Measurements from ENCODE around the gene ACTR3. TPM values are rescaled to one million over a fixed set of nuclear protein-coding genes. Genes with fewer than 3 reads are reported as not detected.

The ACTR3 gene
- total RNA-seq, 1 experiment from 2014 or later: 296 TPM

GRCh38 chr2:113996671-113997594, 107.0 kb downstream of the ACTR3 start:
- Mint-ChIP-seq H3K4me1 (ENCODE audit: low read depth, unreplicated experiment) (peaks cover 12% of the 10 kb centered on the region), H3K27me3 (ENCODE audit: unreplicated experiment) (no peaks in the 10 kb centered on the region), H3K4me3 (ENCODE audit: low read depth, unreplicated experiment) (no peak overlapping the region), H3K27ac (ENCODE audit: unreplicated experiment) (no peak overlapping the region), H3K36me3 (ENCODE audit: insufficient read depth, unreplicated experiment) (no peaks in the 10 kb centered on the region), H3K9me3 (ENCODE audit: low read depth, unreplicated experiment) (peaks cover 2% of the 10 kb centered on the region)
- CTCF ChIA-PET: no interaction called here
- BruUV-seq (replicated peaks): no TSS peak
- intact Hi-C loops (cut with micrococcal nuclease; ENCODE audit: unreplicated experiment): no loop called here
- no peak for TF ChIP-seq CTCF (IDR thresholded peaks at IDR 0.05; ENCODE audit: unreplicated experiment)
- DNase-seq: no peak

GRCh38 chr2:114001152-114001551, 111.3 kb downstream of the ACTR3 start:
- CTCF ChIA-PET: no interaction called here
- intact Hi-C loops (cut with micrococcal nuclease; ENCODE audit: unreplicated experiment): no loop called here
- Mint-ChIP-seq H3K4me3 (ENCODE audit: low read depth, unreplicated experiment) (no peak overlapping the region), H3K27ac (ENCODE audit: unreplicated experiment) (no peak overlapping the region), H3K9me3 (ENCODE audit: low read depth, unreplicated experiment) (no peaks in the 10 kb centered on the region), H3K27me3 (ENCODE audit: unreplicated experiment) (no peaks in the 10 kb centered on the region), H3K36me3 (ENCODE audit: insufficient read depth, unreplicated experiment) (no peaks in the 10 kb centered on the region), H3K4me1 (ENCODE audit: low read depth, unreplicated experiment) (peaks cover 12% of the 10 kb centered on the region)
- no peak for TF ChIP-seq CTCF (IDR thresholded peaks at IDR 0.05; ENCODE audit: unreplicated experiment)
- no peak for DNase-seq
- BruUV-seq (replicated peaks): no TSS peak

- H3K36me3 Mint-ChIP-seq (ENCODE audit: insufficient read depth, unreplicated experiment): no peaks in the 10 kb centered on the region
- no peak for DNase-seq
- no peaks in the 10 kb centered on the region for H3K9me3 Mint-ChIP-seq (ENCODE audit: low read depth, unreplicated experiment)
- H3K27me3 Mint-ChIP-seq (ENCODE audit: unreplicated experiment): no peaks in the 10 kb centered on the region
- intact Hi-C loops (cut with micrococcal nuclease; ENCODE audit: unreplicated experiment): no loop called here
- no peak for TF ChIP-seq CTCF (IDR thresholded peaks at IDR 0.05; ENCODE audit: unreplicated experiment)
- H3K4me3 Mint-ChIP-seq (ENCODE audit: low read depth, unreplicated experiment): no peak overlapping the region
- H3K27ac Mint-ChIP-seq (ENCODE audit: unreplicated experiment): no peak overlapping the region
- H3K4me1 Mint-ChIP-seq (ENCODE audit: low read depth, unreplicated experiment): peaks cover 6% of the 10 kb centered on the region
- CTCF ChIA-PET: no interaction called here
- no TSS peak for BruUV-seq (replicated peaks)
Measured at GRCh38 chr2:114001937-114002336, 112.0 kb downstream of the ACTR3 start.

GRCh38 chr2:114005110-114005783, 115.4 kb downstream of the ACTR3 start:
- intact Hi-C loops (cut with micrococcal nuclease; ENCODE audit: unreplicated experiment): no loop called here
- no peak for DNase-seq
- H3K4me3 Mint-ChIP-seq (ENCODE audit: low read depth, unreplicated experiment): no peak overlapping the region
- no peaks in the 10 kb centered on the region for H3K9me3 Mint-ChIP-seq (ENCODE audit: low read depth, unreplicated experiment)
- no peaks in the 10 kb centered on the region for H3K27me3 Mint-ChIP-seq (ENCODE audit: unreplicated experiment)
- CTCF ChIA-PET: interaction anchor here (0.7 kb wide), 1 partner anchor 499 kb away, joined by 3 read pairs; no protein-coding TSS in a partner anchor
- no TSS peak for BruUV-seq (replicated peaks)
- H3K4me1 Mint-ChIP-seq (ENCODE audit: low read depth, unreplicated experiment): no peaks in the 10 kb centered on the region
- no peak for TF ChIP-seq CTCF (IDR thresholded peaks at IDR 0.05; ENCODE audit: unreplicated experiment)
- H3K36me3 Mint-ChIP-seq (ENCODE audit: insufficient read depth, unreplicated experiment): no peaks in the 10 kb centered on the region
- no peak overlapping the region for H3K27ac Mint-ChIP-seq (ENCODE audit: unreplicated experiment)
